ENCODE results near the gene ESRRG.

The ESRRG gene

GRCh38 chr1:216555653-216556052 lies 167.6 kb downstream of the ESRRG start:
- H3K4me3 ChIP-seq (ENCODE audit: low read length): no peak overlapping the region
- no peak for TF ChIP-seq CTCF (conservative IDR thresholded peaks at IDR 0.05; ENCODE audit: low read depth, low read length)
- DNase-seq (ENCODE audit: low read depth): no peak

- no peak for DNase-seq (ENCODE audit: low read depth)
- TF ChIP-seq CTCF (conservative IDR thresholded peaks at IDR 0.05; ENCODE audit: low read depth, low read length): no peak
- no peak overlapping the region for H3K4me3 ChIP-seq (ENCODE audit: low read length)
These were observed 168.3 kb downstream of the ESRRG start for GRCh38 chr1:216554934-216555333.

DNA sequence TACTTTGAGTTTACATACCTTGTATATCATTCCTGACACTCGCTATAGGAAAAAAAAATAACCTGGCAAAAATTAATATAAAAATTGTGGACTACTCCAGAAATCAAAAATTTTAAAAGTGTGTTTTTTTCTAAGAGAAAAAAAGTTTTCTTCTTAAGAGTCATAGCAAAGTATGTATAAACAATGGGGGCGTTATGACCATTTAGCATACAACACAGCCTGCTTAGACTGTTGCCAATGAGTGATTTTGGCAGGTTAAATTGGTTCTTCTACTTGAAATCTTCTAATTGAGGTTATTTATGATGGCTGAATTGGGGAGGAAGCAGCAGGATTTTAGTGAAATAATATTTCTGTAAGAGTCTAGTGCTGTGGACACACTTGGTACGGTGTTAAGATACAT lies 169.5 kb downstream of the ESRRG start:
- no peak for TF ChIP-seq CTCF (conservative IDR thresholded peaks at IDR 0.05; ENCODE audit: low read depth, low read length)
- no peak overlapping the region for H3K4me3 ChIP-seq (ENCODE audit: low read length)
- DNase-seq (ENCODE audit: low read depth): no peak

DNA sequence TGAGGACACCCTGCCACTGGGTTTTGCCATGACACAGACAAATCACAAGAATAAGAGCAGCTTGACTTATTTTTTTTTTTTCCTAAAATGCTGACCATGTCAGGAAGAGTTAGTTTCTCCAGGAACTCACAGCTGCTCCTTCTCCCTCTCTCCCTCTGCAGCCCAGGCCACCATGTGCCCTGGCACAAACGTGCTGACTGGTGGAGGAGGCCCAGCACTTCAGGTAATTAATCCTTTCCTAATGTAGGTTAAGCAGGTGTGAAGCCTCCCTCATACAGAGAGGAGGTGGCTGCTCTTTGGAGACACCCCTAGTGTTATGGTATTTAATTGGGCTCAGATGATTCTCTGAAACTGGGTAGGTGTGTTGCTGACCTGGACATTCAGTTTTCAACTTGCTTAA lies 170.2 kb downstream of the ESRRG start:
- H3K4me3 ChIP-seq (ENCODE audit: low read length): no peak overlapping the region
- no peak for DNase-seq (ENCODE audit: low read depth)
- no peak for TF ChIP-seq CTCF (conservative IDR thresholded peaks at IDR 0.05; ENCODE audit: low read depth, low read length)

GRCh38 chr1:216549796-216550195 lies 173.4 kb downstream of the ESRRG start:
- no peak for TF ChIP-seq CTCF (conservative IDR thresholded peaks at IDR 0.05; ENCODE audit: low read depth, low read length)
- H3K4me3 ChIP-seq (ENCODE audit: low read length): no peak overlapping the region
- DNase-seq (ENCODE audit: low read depth): no peak

GRCh38 chr1:216542741-216543140 lies 180.5 kb downstream of the ESRRG start:
- no peak for DNase-seq (ENCODE audit: low read depth)
- no peak overlapping the region for H3K4me3 ChIP-seq (ENCODE audit: low read length)
- no peak for TF ChIP-seq CTCF (conservative IDR thresholded peaks at IDR 0.05; ENCODE audit: low read depth, low read length)

GRCh38 chr1:216542263-216542662 lies 181.0 kb downstream of the ESRRG start:
- no peak for DNase-seq (ENCODE audit: low read depth)
- H3K4me3 ChIP-seq (ENCODE audit: low read length): no peak overlapping the region
- TF ChIP-seq CTCF (conservative IDR thresholded peaks at IDR 0.05; ENCODE audit: low read depth, low read length): no peak

Measured in retinal pigment epithelial cell (primary cell).